DND-41 (cell line): Measurements from ENCODE around the gene MSRB3.

Experiments used
- EZH2 ChIP-seq: IDR thresholded peaks from 3 replicates; pipeline ENCODE4 v1.6.1; 2012; ENCODE audit warnings: borderline replicate concordance, low read depth, mild to moderate bottlenecking, moderate library complexity, low read length, inconsistent platforms; ENCODE audit not compliant: severe bottlenecking
- TF ChIP-seq, protein P1 (sequence below): IDR thresholded peaks from 2 replicates; pipeline ENCODE4 v1.5.1; 2012; ENCODE audit warnings: borderline replicate concordance, low read length, moderate library complexity, mild to moderate bottlenecking; ENCODE audit not compliant: poor library complexity, severe bottlenecking; ENCODE audit errors: extremely low read depth

DNA sequence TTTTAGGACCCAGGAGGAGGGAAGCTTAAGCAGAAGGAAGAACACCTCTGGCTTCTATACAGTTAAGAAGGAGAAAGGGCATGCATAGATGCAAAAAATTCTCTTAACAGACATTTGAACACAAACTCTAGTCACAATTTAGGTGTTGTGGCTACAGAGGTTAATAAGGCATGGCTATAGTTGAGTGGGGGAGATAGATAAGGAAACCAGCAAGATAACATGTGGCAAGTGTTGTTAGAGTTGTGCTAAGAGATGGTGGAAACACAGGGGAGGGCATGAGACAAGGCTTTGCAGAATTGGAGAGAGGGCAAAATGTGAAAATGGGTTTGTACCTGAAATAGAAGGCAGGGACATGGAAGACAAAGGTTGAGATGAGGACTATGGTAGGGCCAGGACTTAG is 88.9 kb downstream of the MSRB3 start:
- TF ChIP-seq, protein P1, sequence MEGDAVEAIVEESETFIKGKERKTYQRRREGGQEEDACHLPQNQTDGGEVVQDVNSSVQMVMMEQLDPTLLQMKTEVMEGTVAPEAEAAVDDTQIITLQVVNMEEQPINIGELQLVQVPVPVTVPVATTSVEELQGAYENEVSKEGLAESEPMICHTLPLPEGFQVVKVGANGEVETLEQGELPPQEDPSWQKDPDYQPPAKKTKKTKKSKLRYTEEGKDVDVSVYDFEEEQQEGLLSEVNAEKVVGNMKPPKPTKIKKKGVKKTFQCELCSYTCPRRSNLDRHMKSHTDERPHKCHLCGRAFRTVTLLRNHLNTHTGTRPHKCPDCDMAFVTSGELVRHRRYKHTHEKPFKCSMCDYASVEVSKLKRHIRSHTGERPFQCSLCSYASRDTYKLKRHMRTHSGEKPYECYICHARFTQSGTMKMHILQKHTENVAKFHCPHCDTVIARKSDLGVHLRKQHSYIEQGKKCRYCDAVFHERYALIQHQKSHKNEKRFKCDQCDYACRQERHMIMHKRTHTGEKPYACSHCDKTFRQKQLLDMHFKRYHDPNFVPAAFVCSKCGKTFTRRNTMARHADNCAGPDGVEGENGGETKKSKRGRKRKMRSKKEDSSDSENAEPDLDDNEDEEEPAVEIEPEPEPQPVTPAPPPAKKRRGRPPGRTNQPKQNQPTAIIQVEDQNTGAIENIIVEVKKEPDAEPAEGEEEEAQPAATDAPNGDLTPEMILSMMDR = no peak
- TF ChIP-seq EZH2 = no peak
